Activated CD8-positive, alpha-beta T cell treated with anti-CD3 and anti-CD28 coated beads for 36 hours (primary cell): Measurements from ENCODE around the gene TMEM143. TPM values are rescaled to one million over a fixed set of nuclear protein-coding genes. Genes with fewer than 3 reads are reported as not detected.

Experiments used
- ATAC-seq: fragments of 200-7000 bp; cut with Tn5 transposase; one replicate; pipeline ENCODE4 v1.10.0; 2021; ENCODE audit warnings: mild to moderate bottlenecking, moderate library complexity
- CTCF ChIA-PET: fragments of 350-600 bp; sonication (Branson Sonifier 250); formaldehyde crosslinking; loops from one replicate; lab custom pipeline; 2021; ENCODE audit warnings: antibody characterized with exemption; lab: Charles Lee
- POLR2A ChIA-PET: fragments of 350-600 bp; sonication (Branson Sonifier 250); formaldehyde crosslinking; loops from one replicate; lab custom pipeline; 2021; ENCODE audit warnings: antibody characterized with exemption; lab: Charles Lee
- DNase-seq: peaks from one replicate; pipeline ENCODE4 v3.0.0-alpha.2; 2020
- H3K27ac Mint-ChIP-seq: one replicate; pipeline ENCODE4 v1.8.0; 2021; ENCODE audit warnings: mild to moderate bottlenecking, mixed read lengths
- H3K27me3 Mint-ChIP-seq: one replicate; pipeline ENCODE4 v1.8.0; 2021; ENCODE audit warnings: mixed read lengths
- H3K36me3 Mint-ChIP-seq: one replicate; pipeline ENCODE4 v1.8.0; 2021; ENCODE audit warnings: low read depth, mixed read lengths
- H3K4me1 Mint-ChIP-seq: one replicate; pipeline ENCODE4 v1.8.0; 2021; ENCODE audit warnings: low read depth, mixed read lengths
- H3K4me3 Mint-ChIP-seq: one replicate; pipeline ENCODE4 v1.8.0; 2021; ENCODE audit warnings: mild to moderate bottlenecking, moderate library complexity, mixed read lengths
- H3K9me3 Mint-ChIP-seq: one replicate; pipeline ENCODE4 v1.8.0; 2021; ENCODE audit warnings: mixed read lengths
- CTCF ChIP-seq: fragments of 200-600 bp; IDR thresholded peaks from one replicate; pipeline ENCODE4 v1.8.0; 2022; ENCODE audit warnings: antibody characterized with exemption, mild to moderate bottlenecking
- intact Hi-C: fragments of 100-400 bp; cut with micrococcal nuclease; formaldehyde crosslinking; loops from one replicate; pipeline ENCODE4 v1.10.0; 2022
- total RNA-seq, 2 experiments: library from RNA; stranded (reverse); gene quantifications; one replicate each; pipeline ENCODE4 v1.2.3, GENCODE V29; 2021

The TMEM143 gene
- total RNA-seq, 2 experiments from 2014 or later = 19.4 to 21.7 TPM

DNA sequence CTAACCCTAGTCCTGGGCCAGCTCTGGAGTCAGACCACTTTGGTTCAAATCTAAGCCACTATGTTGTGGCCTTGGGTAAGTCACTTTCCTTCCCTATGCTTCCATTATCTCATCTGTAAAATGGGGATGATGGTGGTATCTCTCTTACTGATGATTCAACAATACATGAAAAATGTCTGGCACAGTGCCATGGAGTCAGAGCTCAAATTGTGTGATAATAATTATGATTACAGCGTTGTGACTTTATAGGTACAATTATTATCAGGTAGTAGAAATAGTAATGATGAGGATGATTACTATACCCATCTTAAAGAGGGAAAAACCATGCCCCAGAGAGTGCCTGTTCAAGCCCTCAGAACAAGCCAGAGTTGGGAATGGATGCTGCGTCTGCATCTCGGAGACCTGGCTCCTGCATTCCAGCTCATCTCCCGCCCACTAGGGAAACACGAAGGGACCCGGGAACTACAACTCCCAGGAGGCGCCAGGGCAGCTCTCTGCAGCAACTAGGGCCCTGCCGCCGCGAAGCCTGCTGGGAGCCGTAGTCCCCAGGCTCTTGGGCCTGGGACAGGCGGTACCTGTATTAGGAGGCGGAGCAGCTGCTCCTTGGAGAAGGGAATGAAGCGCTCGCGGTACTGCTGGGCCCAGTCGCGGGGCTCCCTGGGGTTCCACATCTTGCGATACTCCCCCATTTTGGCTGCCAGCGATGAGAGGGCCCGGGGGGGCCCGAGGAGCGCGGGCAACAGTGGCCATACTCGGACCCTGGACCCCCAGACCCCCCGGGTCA is 832 bp downstream of the TMEM143 start:
- CTCF ChIA-PET = interaction anchor here (0.7 to 3.1 kb wide), 8 partner anchors 12 to 103 kb away, joined by 3 to 25 read pairs (median 4); partner anchors contain the start of genes GRIN2D and KDELR1
- Mint-ChIP-seq H3K4me3 (peak overlapping the region; percentile 86), H3K27ac (peak overlapping the region; percentile 96), H3K36me3 (peaks cover 6% of the 10 kb centered on the region), H3K9me3 (no peaks in the 10 kb centered on the region), H3K27me3 (no peaks in the 10 kb centered on the region), H3K4me1 (peaks cover 10% of the 10 kb centered on the region)
- POLR2A ChIA-PET = interaction anchor here (0.6 to 1.6 kb wide), 7 partner anchors 16 to 151 kb away, joined by 3 to 4 read pairs (median 4); no protein-coding TSS in a partner anchor
- peak; percentile 64 for ATAC-seq
- no peak for TF ChIP-seq CTCF
- peak; percentile 93 for DNase-seq
- intact Hi-C loops = loop anchor here (10.0 kb wide), 1 partner anchor 102 kb away; the partner anchor contains the start of gene CYTH2

DNA sequence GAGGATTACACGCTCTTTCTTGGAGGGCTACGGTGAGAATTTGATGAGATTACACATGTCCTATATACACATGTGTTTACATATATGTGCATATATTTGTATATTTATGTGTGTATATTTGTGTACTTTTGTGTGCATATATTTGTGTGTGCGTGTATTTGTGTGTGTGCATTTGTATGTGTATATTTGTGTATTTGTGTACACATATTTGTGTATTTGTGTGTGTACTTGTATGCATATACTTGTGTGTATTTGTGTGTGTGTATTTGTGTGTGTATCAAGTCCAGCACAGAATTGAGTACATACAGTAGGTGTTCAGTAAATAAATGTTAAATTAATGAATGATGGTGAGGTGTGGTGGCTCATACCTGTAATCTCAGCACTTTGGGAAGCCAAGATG is 1.8 kb downstream of the TMEM143 start:
- Mint-ChIP-seq H3K4me3 (no peak overlapping the region), H3K4me1 (peaks cover 10% of the 10 kb centered on the region), H3K27ac (no peak overlapping the region), H3K27me3 (no peaks in the 10 kb centered on the region), H3K9me3 (no peaks in the 10 kb centered on the region), H3K36me3 (peaks cover 9% of the 10 kb centered on the region)
- ChIA-PET POLR2A (interaction anchor here (0.7 to 1.6 kb wide), 3 partner anchors 15 to 35 kb away, joined by 3 to 4 read pairs (median 3); no protein-coding TSS in a partner anchor), CTCF (interaction anchor here (3.1 kb wide), 1 partner anchor 29 kb away, joined by 25 read pairs; the partner anchor contains the start of gene KDELR1)
- no peak for TF ChIP-seq CTCF
- ATAC-seq (no peak), DNase-seq (no peak)
- intact Hi-C loops = loop anchor here (10.0 kb wide), 1 partner anchor 103 kb away; the partner anchor contains the start of gene CYTH2

- no peak overlapping the region for H3K4me3 Mint-ChIP-seq
- ChIA-PET CTCF (no interaction called here), POLR2A (interaction anchor here (1.7 kb wide), 1 partner anchor 25 kb away, joined by 5 read pairs; no protein-coding TSS in a partner anchor)
Measured at GRCh38 chr19:48359123-48359522, 4.6 kb downstream of the TMEM143 start.

GRCh38 chr19:48355365-48355954 is 8.3 kb downstream of the TMEM143 start:
- ATAC-seq (no peak), DNase-seq (no peak)
- intact Hi-C loops = no loop called here
- CTCF ChIA-PET = no interaction called here
- H3K4me3 Mint-ChIP-seq = no peak overlapping the region
- POLR2A ChIA-PET = no interaction called here
- peaks cover 7% of the 10 kb centered on the region for H3K4me1 Mint-ChIP-seq
- peaks cover 11% of the 10 kb centered on the region for H3K36me3 Mint-ChIP-seq
- H3K9me3 Mint-ChIP-seq = no peaks in the 10 kb centered on the region
- no peak for TF ChIP-seq CTCF
- H3K27ac Mint-ChIP-seq = no peak overlapping the region
- H3K27me3 Mint-ChIP-seq = no peaks in the 10 kb centered on the region

More at GRCh38 chr19:48359123-48359522, 4.6 kb downstream of the TMEM143 start:
- ATAC-seq = no peak
- intact Hi-C loops = no loop called here
- H3K36me3 Mint-ChIP-seq = peaks cover 9% of the 10 kb centered on the region
- peaks cover 4% of the 10 kb centered on the region for H3K4me1 Mint-ChIP-seq
- no peak overlapping the region for H3K27ac Mint-ChIP-seq
- TF ChIP-seq CTCF = no peak
- no peaks in the 10 kb centered on the region for H3K9me3 Mint-ChIP-seq
- no peak for DNase-seq
- no peaks in the 10 kb centered on the region for H3K27me3 Mint-ChIP-seq
